ENCODE measurements around the gene KRT72. TPM values are rescaled to one million over a fixed set of nuclear protein-coding genes. Genes with fewer than 3 reads are reported as not detected.

The KRT72 gene
- total RNA-seq, 1 experiment from 2014 or later: not detected

- H3K27ac ChIP-seq: no peak overlapping the region
- TF ChIP-seq, protein P1, sequence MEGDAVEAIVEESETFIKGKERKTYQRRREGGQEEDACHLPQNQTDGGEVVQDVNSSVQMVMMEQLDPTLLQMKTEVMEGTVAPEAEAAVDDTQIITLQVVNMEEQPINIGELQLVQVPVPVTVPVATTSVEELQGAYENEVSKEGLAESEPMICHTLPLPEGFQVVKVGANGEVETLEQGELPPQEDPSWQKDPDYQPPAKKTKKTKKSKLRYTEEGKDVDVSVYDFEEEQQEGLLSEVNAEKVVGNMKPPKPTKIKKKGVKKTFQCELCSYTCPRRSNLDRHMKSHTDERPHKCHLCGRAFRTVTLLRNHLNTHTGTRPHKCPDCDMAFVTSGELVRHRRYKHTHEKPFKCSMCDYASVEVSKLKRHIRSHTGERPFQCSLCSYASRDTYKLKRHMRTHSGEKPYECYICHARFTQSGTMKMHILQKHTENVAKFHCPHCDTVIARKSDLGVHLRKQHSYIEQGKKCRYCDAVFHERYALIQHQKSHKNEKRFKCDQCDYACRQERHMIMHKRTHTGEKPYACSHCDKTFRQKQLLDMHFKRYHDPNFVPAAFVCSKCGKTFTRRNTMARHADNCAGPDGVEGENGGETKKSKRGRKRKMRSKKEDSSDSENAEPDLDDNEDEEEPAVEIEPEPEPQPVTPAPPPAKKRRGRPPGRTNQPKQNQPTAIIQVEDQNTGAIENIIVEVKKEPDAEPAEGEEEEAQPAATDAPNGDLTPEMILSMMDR (conservative IDR thresholded peaks at IDR 0.05): no peak
- no peak for TF ChIP-seq EZH2 (IDR thresholded peaks at IDR 0.05; ENCODE audit: low read depth)
- no peak overlapping the region for H3K4me3 ChIP-seq
- CTCF ChIA-PET: no interaction called here
- H3K4me1 ChIP-seq (replicated peaks; ENCODE audit: insufficient read depth): no peaks in the 10 kb centered on the region
- H4K20me1 ChIP-seq (ENCODE audit: insufficient read depth): no peaks in the 10 kb centered on the region
- H3K36me3 ChIP-seq (ENCODE audit: low read depth): no peaks in the 10 kb centered on the region
- POLR2A ChIA-PET (ENCODE audit: unreplicated experiment): no interaction called here
- no peak for DNase-seq
- intact Hi-C loops (cut with micrococcal nuclease; ENCODE audit: unreplicated experiment): no loop called here
- H3F3A ChIP-seq (ENCODE audit: insufficient read depth, low read depth): no peaks in the 10 kb centered on the region
- no peak overlapping the region for H3K4me2 ChIP-seq
- H3K9me3 ChIP-seq (ENCODE audit: insufficient read depth, low read depth): no peaks in the 10 kb centered on the region
- H3K27me3 ChIP-seq (ENCODE audit: insufficient read depth, low read depth): no peaks in the 10 kb centered on the region
- H2AFZ ChIP-seq: no peak overlapping the region
- BruUV-seq (replicated peaks): no TSS peak
- H3K79me2 ChIP-seq (ENCODE audit: low read depth): no peaks in the 10 kb centered on the region
- H3K9me2 ChIP-seq (ENCODE audit: insufficient read depth): no peaks in the 10 kb centered on the region
Observed at GRCh38 chr12:52570511-52570910, 30.8 kb downstream of the KRT72 start.

DNA sequence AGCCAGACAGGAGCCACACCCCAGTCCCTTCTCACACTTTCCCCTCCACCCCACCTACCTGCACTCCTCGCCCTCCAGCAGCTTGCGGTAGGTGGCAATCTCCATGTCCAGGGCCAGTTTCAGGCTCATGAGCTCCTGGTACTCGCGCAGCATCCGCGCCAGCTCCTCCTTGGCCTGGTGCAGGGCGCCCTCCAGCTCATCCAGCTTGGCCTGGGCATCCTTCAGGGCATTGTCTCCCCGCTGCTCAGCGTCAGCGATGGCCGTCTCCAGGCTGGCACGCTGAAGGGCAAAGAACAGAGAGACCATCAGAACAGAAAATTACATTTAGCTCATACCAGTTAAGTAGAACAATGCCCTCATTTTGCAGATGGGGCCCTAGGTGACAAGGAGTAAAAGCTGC, 33.2 kb downstream of the KRT72 start:
- Histone ChIP-seq H3K4me3 (no peak overlapping the region), H3K27me3 (ENCODE audit: insufficient read depth, low read depth) (no peaks in the 10 kb centered on the region), H3K4me1 (replicated peaks; ENCODE audit: insufficient read depth) (no peaks in the 10 kb centered on the region), H3K4me2 (no peak overlapping the region), H3F3A (ENCODE audit: insufficient read depth, low read depth) (no peaks in the 10 kb centered on the region), H3K36me3 (ENCODE audit: low read depth) (no peaks in the 10 kb centered on the region), H3K9me3 (ENCODE audit: insufficient read depth, low read depth) (no peaks in the 10 kb centered on the region), H3K9me2 (ENCODE audit: insufficient read depth) (no peaks in the 10 kb centered on the region), H3K79me2 (ENCODE audit: low read depth) (no peaks in the 10 kb centered on the region), H4K20me1 (ENCODE audit: insufficient read depth) (no peaks in the 10 kb centered on the region), H2AFZ (no peak overlapping the region), H3K27ac (no peak overlapping the region)
- no peak for DNase-seq
- CTCF ChIA-PET: no interaction called here
- BruUV-seq (replicated peaks): no TSS peak
- intact Hi-C loops (cut with micrococcal nuclease; ENCODE audit: unreplicated experiment): no loop called here
- TF ChIP-seq EZH2 (IDR thresholded peaks at IDR 0.05; ENCODE audit: low read depth): no peak
- TF ChIP-seq, protein P1 (conservative IDR thresholded peaks at IDR 0.05): no peak
- POLR2A ChIA-PET (ENCODE audit: unreplicated experiment): no interaction called here

GRCh38 chr12:52566847-52567291, 34.4 kb downstream of the KRT72 start:
- TF ChIP-seq EZH2 (IDR thresholded peaks at IDR 0.05; ENCODE audit: low read depth): no peak
- TF ChIP-seq, protein P1 (conservative IDR thresholded peaks at IDR 0.05): no peak
- H3K36me3 ChIP-seq (ENCODE audit: low read depth): no peaks in the 10 kb centered on the region
- H3K4me2 ChIP-seq: no peak overlapping the region
- DNase-seq: no peak
- intact Hi-C loops (cut with micrococcal nuclease; ENCODE audit: unreplicated experiment): no loop called here
- H3K4me1 ChIP-seq (replicated peaks; ENCODE audit: insufficient read depth): no peaks in the 10 kb centered on the region
- POLR2A ChIA-PET (ENCODE audit: unreplicated experiment): no interaction called here
- no peaks in the 10 kb centered on the region for H3F3A ChIP-seq (ENCODE audit: insufficient read depth, low read depth)
- H3K27me3 ChIP-seq (ENCODE audit: insufficient read depth, low read depth): no peaks in the 10 kb centered on the region
- no peak overlapping the region for H3K27ac ChIP-seq
- no TSS peak for BruUV-seq (replicated peaks)
- no peaks in the 10 kb centered on the region for H3K9me2 ChIP-seq (ENCODE audit: insufficient read depth)
- CTCF ChIA-PET: no interaction called here
- no peak overlapping the region for H2AFZ ChIP-seq
- no peaks in the 10 kb centered on the region for H3K79me2 ChIP-seq (ENCODE audit: low read depth)
- H3K9me3 ChIP-seq (ENCODE audit: insufficient read depth, low read depth): no peaks in the 10 kb centered on the region
- no peaks in the 10 kb centered on the region for H4K20me1 ChIP-seq (ENCODE audit: insufficient read depth)
- no peak overlapping the region for H3K4me3 ChIP-seq

Data from PC-9 (cell line).